WTC11 (cell line): ENCODE measurements around the gene MET. TPM values are rescaled to one million over a fixed set of nuclear protein-coding genes. Genes with fewer than 3 reads are reported as not detected.
"Not testable (repeated sequence)": the region's sequence is repeated elsewhere in the genome, so short reads cannot be mapped to it uniquely, and the experiment has no call there.

Source experiments
- ATAC-seq: fragments of 200-7000 bp; cut with Tn5 transposase; 2 replicates; pipeline ENCODE4 v1.10.0; 2021; ENCODE audit warnings: mild to moderate bottlenecking, moderate library complexity
- CTCF ChIA-PET: fragments of 300-600 bp; sonication (Branson Sonifier 250); formaldehyde crosslinking; loops from one replicate; lab custom pipeline; 2021; ENCODE audit warnings: antibody characterized with exemption; lab: Charles Lee
- POLR2A ChIA-PET: fragments of 350-600 bp; sonication (Branson Sonifier 250); formaldehyde crosslinking; loops from one replicate; lab custom pipeline; 2021; ENCODE audit warnings: antibody characterized with exemption; lab: Charles Lee
- DNase-seq: peaks from one replicate; pipeline ENCODE4 v3.0.0; 2021; ENCODE audit warnings: low spot score
- H3K27ac Mint-ChIP-seq: 2 replicates; pipeline ENCODE4 v1.8.0; 2021; ENCODE audit warnings: mixed read lengths
- H3K27me3 Mint-ChIP-seq: 2 replicates; pipeline ENCODE4 v1.8.0; 2021; ENCODE audit warnings: low read depth, mild to moderate bottlenecking, moderate library complexity, mixed read lengths
- H3K36me3 Mint-ChIP-seq: 2 replicates; pipeline ENCODE4 v1.8.0; 2021; ENCODE audit warnings: mixed read lengths
- H3K4me1 Mint-ChIP-seq: 2 replicates; pipeline ENCODE4 v1.8.0; 2022; ENCODE audit warnings: mixed read lengths
- H3K4me3 Mint-ChIP-seq: 2 replicates; pipeline ENCODE4 v1.8.0; 2021; ENCODE audit warnings: mild to moderate bottlenecking, moderate library complexity, mixed read lengths
- H3K9me3 Mint-ChIP-seq: 2 replicates; pipeline ENCODE4 v1.8.0; 2021; ENCODE audit warnings: mixed read lengths
- ATF6 ChIP-seq: sonication (generic); formaldehyde crosslinking; IDR thresholded peaks from 2 replicates; pipeline ENCODE4 v1.8.1; 2023; ENCODE audit warnings: mild to moderate bottlenecking, missing genetic modification reagents
- CREM ChIP-seq: sonication (generic); formaldehyde crosslinking; IDR thresholded peaks from 2 replicates; pipeline ENCODE4 v1.8.1; 2022; ENCODE audit warnings: mild to moderate bottlenecking, missing genetic modification reagents, moderate library complexity
- E2F5 ChIP-seq: sonication (generic); formaldehyde crosslinking; IDR thresholded peaks from 2 replicates; pipeline ENCODE4 v1.8.1; 2022; ENCODE audit warnings: mild to moderate bottlenecking, moderate library complexity, missing genetic modification reagents
- IRF2 ChIP-seq: sonication (generic); formaldehyde crosslinking; IDR thresholded peaks from 2 replicates; pipeline ENCODE4 v1.8.0; 2022; ENCODE audit warnings: low read depth, missing genetic modification reagents, borderline replicate concordance
- MAX ChIP-seq: sonication (generic); formaldehyde crosslinking; IDR thresholded peaks from 2 replicates; pipeline ENCODE4 v1.8.0; 2022; ENCODE audit warnings: mild to moderate bottlenecking, missing genetic modification reagents
- MLX ChIP-seq: sonication (generic); formaldehyde crosslinking; IDR thresholded peaks from 2 replicates; pipeline ENCODE4 v1.8.1; 2023; ENCODE audit warnings: mild to moderate bottlenecking, missing genetic modification reagents, moderate library complexity
- OVOL2 ChIP-seq: fragments of 250-450 bp; sonication (Bioruptor Pico); IDR thresholded peaks from 2 replicates; pipeline ENCODE4 v1.9.0; 2021; ENCODE audit warnings: mild to moderate bottlenecking, borderline replicate concordance
- PREB ChIP-seq: sonication (generic); formaldehyde crosslinking; IDR thresholded peaks from 2 replicates; pipeline ENCODE4 v1.8.1; 2022; ENCODE audit warnings: mild to moderate bottlenecking, missing genetic modification reagents, moderate library complexity, borderline replicate concordance
- SMAD3 ChIP-seq: sonication (generic); formaldehyde crosslinking; IDR thresholded peaks from 2 replicates; pipeline ENCODE4 v1.8.0; 2022; ENCODE audit warnings: missing genetic modification reagents, mild to moderate bottlenecking, borderline replicate concordance
- TEAD1 ChIP-seq: sonication (generic); formaldehyde crosslinking; IDR thresholded peaks from 2 replicates; pipeline ENCODE4 v1.8.0; 2022; ENCODE audit warnings: mild to moderate bottlenecking, missing genetic modification reagents
- ZBTB21 ChIP-seq: sonication (generic); formaldehyde crosslinking; IDR thresholded peaks from 2 replicates; pipeline ENCODE4 v1.8.1; 2023; ENCODE audit warnings: mild to moderate bottlenecking, missing genetic modification reagents, borderline replicate concordance
- ZMAT4 ChIP-seq: fragments of 250-450 bp; sonication (Bioruptor Pico); IDR thresholded peaks from 2 replicates; pipeline ENCODE4 v1.9.0; 2021; ENCODE audit warnings: mild to moderate bottlenecking
- ZNF121 ChIP-seq: sonication (generic); formaldehyde crosslinking; IDR thresholded peaks from 2 replicates; pipeline ENCODE4 v1.8.0; 2023; ENCODE audit warnings: missing genetic modification reagents
- ZNF138 ChIP-seq: sonication (generic); formaldehyde crosslinking; conservative IDR thresholded peaks from 2 replicates; pipeline ENCODE4 v1.8.1; 2022; ENCODE audit warnings: mild to moderate bottlenecking, moderate library complexity, missing genetic modification reagents
- ZNF219 ChIP-seq: sonication (generic); formaldehyde crosslinking; IDR thresholded peaks from 2 replicates; pipeline ENCODE4 v1.8.0; 2023; ENCODE audit warnings: missing genetic modification reagents, mild to moderate bottlenecking, borderline replicate concordance
- ZNF232 ChIP-seq: sonication (generic); formaldehyde crosslinking; IDR thresholded peaks from 2 replicates; pipeline ENCODE4 v1.8.0; 2022; ENCODE audit warnings: mild to moderate bottlenecking, missing genetic modification reagents
- ZNF317 ChIP-seq: sonication (generic); formaldehyde crosslinking; IDR thresholded peaks from 2 replicates; pipeline ENCODE4 v1.8.1; 2023; ENCODE audit warnings: low read depth, mild to moderate bottlenecking, moderate library complexity, missing genetic modification reagents, borderline replicate concordance
- ZNF423 ChIP-seq: fragments of 250-450 bp; sonication (Bioruptor Pico); IDR thresholded peaks from 2 replicates; pipeline ENCODE4 v2.1.2; 2022; ENCODE audit warnings: mild to moderate bottlenecking, moderate library complexity
- ZSCAN18 ChIP-seq: fragments of 250-450 bp; sonication (Bioruptor Pico); IDR thresholded peaks from 2 replicates; pipeline ENCODE4 v2.1.2; 2022; ENCODE audit warnings: mild to moderate bottlenecking, moderate library complexity
- total RNA-seq: library from RNA; stranded (reverse); gene quantifications from 3 replicates; pipeline ENCODE4 v1.2.3, GENCODE V29; 2021

The MET gene
- total RNA-seq, 1 experiment from 2014 or later, result 9.4 TPM

- 0 out of 2 replicates have a peak, but pooled peaks cover 6% of the 10 kb centered on the region for H3K9me3 Mint-ChIP-seq
- DNase-seq (no peak), ATAC-seq (no peak)
- no peaks in the 10 kb centered on the region for H3K36me3 Mint-ChIP-seq
- TF ChIP-seq ZNF138 (CRISPR knock-in tag) (no peak), ZBTB21 (CRISPR knock-in tag) (no peak), CREM (no peak), ZMAT4 (CRISPR knock-in tag) (no peak), IRF2 (CRISPR knock-in tag) (no peak), MAX (CRISPR knock-in tag) (no peak), ZNF317 (CRISPR knock-in tag) (no peak), TEAD1 (CRISPR knock-in tag) (no peak), ZNF423 (CRISPR knock-in tag) (no peak), ZNF232 (no peak), OVOL2 (CRISPR knock-in tag) (no peak), SMAD3 (CRISPR knock-in tag) (no peak), PREB (CRISPR knock-in tag) (no peak), MLX (no peak), ZNF121 (CRISPR knock-in tag) (no peak), ZSCAN18 (CRISPR knock-in tag) (no peak), ZNF219 (no peak), ATF6 (CRISPR knock-in tag) (no peak), E2F5 (no peak)
- peaks cover 3% of the 10 kb centered on the region; the same call in 1 of the 2 replicates for H3K4me1 Mint-ChIP-seq
- ChIA-PET POLR2A (no interaction called here), CTCF (no interaction called here)
- no peaks in the 10 kb centered on the region; the same call in 1 of the 2 replicates for H3K27me3 Mint-ChIP-seq
- no peak overlapping the region for H3K4me3 Mint-ChIP-seq
- H3K27ac Mint-ChIP-seq, result no peak overlapping the region
These were observed 148.2 kb downstream of the MET start for GRCh38 chr7:116820149-116820548.

GRCh38 chr7:116821647-116822046 is 149.7 kb downstream of the MET start:
- H3K36me3 Mint-ChIP-seq, ATAC-seq, H3K27me3 Mint-ChIP-seq, H3K27ac Mint-ChIP-seq, H3K4me3 Mint-ChIP-seq, CTCF ChIA-PET, POLR2A ChIA-PET, H3K4me1 Mint-ChIP-seq, DNase-seq, H3K9me3 Mint-ChIP-seq: not testable (repeated sequence)
